Epithelial cell of prostate (primary cell): ENCODE results near the gene MAPK8IP1.
A peak's percentile ranks its signal among the peaks of the same experiment; 100 is the strongest.
"Not testable (repeated sequence)": the region's sequence is repeated elsewhere in the genome, so short reads cannot be mapped to it uniquely, and the experiment has no call there.

ENCODE experiments used
- DNase-seq: peaks from one replicate; pipeline ENCODE4 v3.0.0-alpha.2; 2011; ENCODE audit warnings: low read depth, low spot score
- H3K27ac ChIP-seq: fragments of 450-650 bp; 2 replicates; pipeline ENCODE4 v1.5.1; 2017; ENCODE audit warnings: mild to moderate bottlenecking

The MAPK8IP1 gene

GRCh38 chr11:45905095-45905494 lies 19.6 kb downstream of the MAPK8IP1 start:
- DNase-seq: no peak
- no peak overlapping the region for H3K27ac ChIP-seq

GRCh38 chr11:45905576-45905975 lies 20.1 kb downstream of the MAPK8IP1 start:
- DNase-seq, H3K27ac ChIP-seq: not testable (repeated sequence)

GRCh38 chr11:45906096-45906682 lies 20.7 kb downstream of the MAPK8IP1 start:
- no peak overlapping the region for H3K27ac ChIP-seq
- no peak for DNase-seq

GRCh38 chr11:45906965-45907611 lies 21.6 kb downstream of the MAPK8IP1 start, which contains the start of gene FREY1:
Gene FREY1, minus strand, starts transcription at chr11:45907271. Its CDS starts 26 bp downstream, at chr11:45907245.
- H3K27ac ChIP-seq: no peak within 1 kb of the TSS
- DNase-seq: no peak

GRCh38 chr11:45907911-45908370 lies 22.5 kb downstream of the MAPK8IP1 start:
- DNase-seq: no peak
- no peak overlapping the region for H3K27ac ChIP-seq

GRCh38 chr11:45909594-45910475 lies 24.4 kb downstream of the MAPK8IP1 start:
- DNase-seq: no peak
- no peak overlapping the region for H3K27ac ChIP-seq

- no peak overlapping the region for H3K27ac ChIP-seq
- no peak for DNase-seq
These were observed 25.2 kb downstream of the MAPK8IP1 start for GRCh38 chr11:45910623-45911022.

GRCh38 chr11:45913514-45913913 lies 28.1 kb downstream of the MAPK8IP1 start:
- H3K27ac ChIP-seq: no peak overlapping the region

GRCh38 chr11:45913942-45914635 lies 28.6 kb downstream of the MAPK8IP1 start:
- no peak for DNase-seq
- no peak overlapping the region for H3K27ac ChIP-seq

More at GRCh38 chr11:45913514-45913913, 28.1 kb downstream of the MAPK8IP1 start:
- no peak for DNase-seq

GRCh38 chr11:45915446-45915845 lies 30.0 kb downstream of the MAPK8IP1 start:
- H3K27ac ChIP-seq: no peak overlapping the region
- DNase-seq: no peak

- no peak for DNase-seq
- peak overlapping the region; percentile 89 for H3K27ac ChIP-seq
These were observed 31.8 kb downstream of the MAPK8IP1 start for GRCh38 chr11:45917286-45917622.

GRCh38 chr11:45917623-45918330 lies 32.3 kb downstream of the MAPK8IP1 start, which contains the start of gene PEX16:
Gene PEX16, minus strand, starts transcription at chr11:45917877. Its CDS starts 66 bp downstream, at chr11:45917811.
- peak within 1 kb of the TSS; percentile 89 for H3K27ac ChIP-seq
- DNase-seq: peak; percentile 99

GRCh38 chr11:45918331-45918941 lies 33.0 kb downstream of the MAPK8IP1 start:
- H3K27ac ChIP-seq: peak overlapping the region; percentile 89
- no peak for DNase-seq

GRCh38 chr11:45918962-45919675 lies 33.7 kb downstream of the MAPK8IP1 start:
- no peak for DNase-seq
- H3K27ac ChIP-seq: no peak overlapping the region

- DNase-seq: no peak
- H3K27ac ChIP-seq: no peak overlapping the region
These were observed 34.5 kb downstream of the MAPK8IP1 start for GRCh38 chr11:45919806-45920530.

GRCh38 chr11:45920531-45921477 lies 35.4 kb downstream of the MAPK8IP1 start:
- DNase-seq: no peak
- no peak overlapping the region for H3K27ac ChIP-seq
